GM19395 (cell line): ENCODE measurements around the gene TMEM165.
A peak's percentile ranks its signal among the peaks of the same experiment; 100 is the strongest.

Experiments
- ATAC-seq: cut with Tn5 transposase; IDR thresholded peaks from one replicate; pipeline ENCODE4 v1.9.1; 2021; ENCODE audit warnings: mild to moderate bottlenecking, moderate library complexity; ENCODE audit not compliant: unreplicated experiment

Gene TMEM165

GRCh38 chr4:55405073-55405472 is 9.3 kb downstream of the TMEM165 start:
- no peak for ATAC-seq

GRCh38 chr4:55406545-55406944 is 10.8 kb downstream of the TMEM165 start:
- no peak for ATAC-seq

GRCh38 chr4:55407119-55407518 is 11.4 kb downstream of the TMEM165 start:
- no peak for ATAC-seq

GRCh38 chr4:55407764-55408163 is 12.0 kb downstream of the TMEM165 start:
- no peak for ATAC-seq

- peak; percentile 64 for ATAC-seq
These were observed 13.9 kb downstream of the TMEM165 start for GRCh38 chr4:55409468-55410171.

DNA sequence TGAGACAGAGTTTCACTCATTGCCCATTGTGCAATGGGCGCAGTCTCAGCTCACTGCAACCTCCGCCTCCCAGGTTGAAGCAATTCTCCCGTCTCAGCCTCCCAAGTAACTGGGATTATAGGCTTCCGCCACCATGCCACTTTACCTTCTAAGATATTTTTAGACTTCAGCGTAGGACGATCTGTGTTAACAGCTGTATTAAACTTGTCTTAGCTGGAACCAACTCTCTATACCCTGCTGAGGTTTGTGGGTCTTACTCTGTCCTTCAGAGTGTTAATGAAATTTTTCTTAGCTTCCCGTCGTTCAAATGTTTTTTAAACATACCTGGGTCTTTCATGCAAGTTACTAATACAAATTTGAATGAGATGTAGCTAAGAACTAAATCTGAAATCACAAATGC is 14.7 kb downstream of the TMEM165 start:
- ATAC-seq = no peak

- no peak for ATAC-seq
These were observed 15.9 kb downstream of the TMEM165 start for GRCh38 chr4:55411621-55412020.

- ATAC-seq = no peak
These were observed 20.4 kb downstream of the TMEM165 start for GRCh38 chr4:55416176-55416575.

GRCh38 chr4:55424791-55425190 is 29.0 kb downstream of the TMEM165 start:
- ATAC-seq = no peak

GRCh38 chr4:55431710-55432336 is 36.1 kb downstream of the TMEM165 start:
- no peak for ATAC-seq

GRCh38 chr4:55435141-55435841 is 39.5 kb downstream of the TMEM165 start:
- peak; percentile 67 for ATAC-seq

DNA sequence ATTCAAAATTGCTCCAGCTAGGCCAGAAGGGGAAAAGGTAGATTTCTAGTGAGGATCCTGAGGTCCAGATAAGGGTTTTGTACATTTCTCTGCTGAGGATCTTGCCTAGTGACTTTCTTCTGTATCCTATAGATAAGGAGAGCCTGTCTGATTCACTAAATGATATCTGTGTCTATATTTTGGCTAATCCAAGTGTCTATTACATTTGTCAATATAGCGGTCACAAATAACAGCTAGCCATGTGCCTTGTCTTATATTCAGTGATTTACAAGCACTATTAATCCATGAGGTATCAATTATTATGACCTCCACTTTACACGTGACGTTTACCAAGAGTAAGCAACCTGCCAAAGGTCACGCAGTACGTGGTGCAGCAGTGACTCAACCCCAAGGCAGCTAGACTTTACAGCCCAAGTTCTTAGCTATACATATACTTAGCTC is 41.6 kb downstream of the TMEM165 start:
- no peak for ATAC-seq

- no peak for ATAC-seq
These were observed 42.1 kb downstream of the TMEM165 start for GRCh38 chr4:55437823-55438222.

- no peak for ATAC-seq
These were observed 42.6 kb downstream of the TMEM165 start for GRCh38 chr4:55438314-55438713.

- no peak for ATAC-seq
These were observed 43.3 kb downstream of the TMEM165 start for GRCh38 chr4:55439023-55439422.

DNA sequence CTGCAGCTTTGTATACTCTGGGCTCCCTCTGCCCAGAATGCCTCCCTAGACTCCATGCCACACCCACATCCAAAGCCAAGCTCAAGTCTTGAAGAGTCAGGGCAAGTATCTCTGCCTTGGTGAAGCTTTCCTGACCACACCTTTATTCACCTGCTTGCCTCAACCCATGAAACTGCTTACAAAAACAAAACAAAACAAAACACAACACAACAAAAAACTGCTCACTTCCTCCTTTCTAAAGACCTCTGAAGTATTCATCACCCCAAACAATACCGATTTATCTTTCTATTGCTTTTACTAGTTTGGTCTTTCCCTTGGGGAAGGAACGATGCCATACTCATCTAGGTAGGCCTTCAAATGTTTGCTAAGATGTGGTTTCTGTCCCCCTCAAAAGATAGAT is 45.0 kb downstream of the TMEM165 start:
- ATAC-seq = peak; percentile 51

GRCh38 chr4:55442541-55442940 is 46.8 kb downstream of the TMEM165 start:
- ATAC-seq = no peak

- ATAC-seq = no peak
These were observed 49.1 kb downstream of the TMEM165 start for GRCh38 chr4:55444827-55445226.

DNA sequence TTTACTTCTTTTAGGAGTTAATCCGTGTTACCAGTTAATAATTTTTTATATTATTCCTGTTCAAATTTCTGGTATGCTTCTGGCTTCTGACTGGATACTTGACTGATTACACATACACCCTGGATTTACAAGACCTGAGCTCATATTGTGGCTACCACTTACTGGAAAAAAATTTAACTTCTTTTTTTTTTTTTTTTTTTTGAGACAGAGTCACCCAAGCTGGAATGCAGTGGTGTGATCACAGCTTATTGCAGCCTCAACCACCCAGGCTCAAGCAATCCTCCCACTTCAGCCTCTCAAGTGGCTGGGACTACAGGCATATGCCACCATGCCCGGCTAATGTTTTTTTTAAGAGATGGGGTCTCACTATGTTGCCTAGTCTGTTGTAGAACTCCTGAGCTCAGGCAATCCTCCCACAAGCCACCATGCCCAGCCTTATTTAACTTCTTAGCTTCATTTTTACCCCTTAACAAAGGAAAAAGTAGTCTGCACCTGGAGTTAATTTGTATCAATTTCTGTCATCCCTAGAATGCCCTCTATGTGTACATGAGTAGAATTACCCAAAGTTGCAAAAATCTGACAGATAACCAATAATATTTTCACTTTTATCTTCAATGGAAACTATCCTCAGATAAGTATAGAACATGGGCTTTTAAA is 50.3 kb downstream of the TMEM165 start:
- ATAC-seq = no peak

DNA sequence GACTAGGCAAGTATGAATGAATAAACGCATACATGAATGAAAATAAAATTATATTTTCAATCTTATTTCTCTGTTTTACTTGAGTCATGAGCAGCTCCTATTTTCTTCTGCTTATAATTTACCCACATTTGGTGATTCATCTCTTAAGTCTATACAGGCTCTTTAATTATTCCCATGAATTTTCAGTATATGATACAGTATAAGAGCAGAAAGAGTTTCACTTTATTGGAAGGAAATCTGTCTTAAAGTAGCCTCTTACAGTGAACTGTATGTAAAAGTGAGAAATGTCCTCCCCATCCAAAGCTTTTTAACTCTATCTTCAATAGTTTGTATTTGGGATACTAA is 50.8 kb downstream of the TMEM165 start:
- ATAC-seq = no peak

- no peak for ATAC-seq
These were observed 51.5 kb downstream of the TMEM165 start for GRCh38 chr4:55447108-55447708.
